IMR-90 (cell line): Measurements from ENCODE around the gene GFPT1.

Experiments
- BHLHE40 ChIP-seq: fragments of 150-350 bp; IDR thresholded peaks from 2 replicates; pipeline ENCODE4 v1.6.1; 2016; ENCODE audit warnings: mild to moderate bottlenecking, low read depth, low read length
- CEBPB ChIP-seq: IDR thresholded peaks from 2 replicates; pipeline ENCODE4 v1.6.1; 2012; ENCODE audit warnings: low read depth, low read length, improper control_type of control experiment
- ELK1 ChIP-seq: fragments of 150-350 bp; IDR thresholded peaks from 2 replicates; pipeline ENCODE4 v1.6.1; 2016; ENCODE audit warnings: low read depth, mild to moderate bottlenecking, low read length, moderate library complexity, borderline replicate concordance
- FOS ChIP-seq: fragments of 150-350 bp; IDR thresholded peaks from 2 replicates; pipeline ENCODE4 v1.6.1; 2016; ENCODE audit warnings: low read depth, low read length
- MAFK ChIP-seq: IDR thresholded peaks from 2 replicates; pipeline ENCODE4 v1.6.1; 2012; ENCODE audit warnings: low read depth, low read length, improper control_type of control experiment
- MAZ ChIP-seq: IDR thresholded peaks from 2 replicates; pipeline ENCODE4 v1.6.1; 2012; ENCODE audit warnings: low read depth, mild to moderate bottlenecking, low read length, improper control_type of control experiment, moderate library complexity, borderline replicate concordance
- MXI1 ChIP-seq: IDR thresholded peaks from 2 replicates; pipeline ENCODE4 v1.6.1; 2012; ENCODE audit warnings: low read depth, mild to moderate bottlenecking, low read length, moderate library complexity, borderline replicate concordance
- POLR2A ChIP-seq: IDR thresholded peaks from 2 replicates; pipeline ENCODE4 v1.6.1; 2012; ENCODE audit warnings: mild to moderate bottlenecking, low read depth, low read length
- RAD21 ChIP-seq: IDR thresholded peaks from 2 replicates; pipeline ENCODE4 v1.6.1; 2012; ENCODE audit warnings: low read length, improper control_type of control experiment
- RFX5 ChIP-seq: IDR thresholded peaks from 2 replicates; pipeline ENCODE4 v1.8.0; 2012; ENCODE audit warnings: low read depth, mild to moderate bottlenecking, low read length, moderate library complexity
- SMC3 ChIP-seq: fragments of 150-350 bp; IDR thresholded peaks from 2 replicates; pipeline ENCODE4 v1.6.1; 2016; ENCODE audit warnings: low read depth, mild to moderate bottlenecking, antibody characterized with exemption, low read length, moderate library complexity
- TF ChIP-seq, protein P1 (sequence below): conservative IDR thresholded peaks from 2 replicates; pipeline ENCODE4 v1.5.1; 2012; ENCODE audit warnings: mild to moderate bottlenecking, low read depth, low read length, improper control_type of control experiment
- TF ChIP-seq, protein P2 (sequence below): fragments of 150-350 bp; IDR thresholded peaks from 2 replicates; pipeline ENCODE4 v1.6.1; 2017; ENCODE audit warnings: mild to moderate bottlenecking, antibody characterized with exemption, low read length, low read depth

- TF ChIP-seq, protein P1, sequence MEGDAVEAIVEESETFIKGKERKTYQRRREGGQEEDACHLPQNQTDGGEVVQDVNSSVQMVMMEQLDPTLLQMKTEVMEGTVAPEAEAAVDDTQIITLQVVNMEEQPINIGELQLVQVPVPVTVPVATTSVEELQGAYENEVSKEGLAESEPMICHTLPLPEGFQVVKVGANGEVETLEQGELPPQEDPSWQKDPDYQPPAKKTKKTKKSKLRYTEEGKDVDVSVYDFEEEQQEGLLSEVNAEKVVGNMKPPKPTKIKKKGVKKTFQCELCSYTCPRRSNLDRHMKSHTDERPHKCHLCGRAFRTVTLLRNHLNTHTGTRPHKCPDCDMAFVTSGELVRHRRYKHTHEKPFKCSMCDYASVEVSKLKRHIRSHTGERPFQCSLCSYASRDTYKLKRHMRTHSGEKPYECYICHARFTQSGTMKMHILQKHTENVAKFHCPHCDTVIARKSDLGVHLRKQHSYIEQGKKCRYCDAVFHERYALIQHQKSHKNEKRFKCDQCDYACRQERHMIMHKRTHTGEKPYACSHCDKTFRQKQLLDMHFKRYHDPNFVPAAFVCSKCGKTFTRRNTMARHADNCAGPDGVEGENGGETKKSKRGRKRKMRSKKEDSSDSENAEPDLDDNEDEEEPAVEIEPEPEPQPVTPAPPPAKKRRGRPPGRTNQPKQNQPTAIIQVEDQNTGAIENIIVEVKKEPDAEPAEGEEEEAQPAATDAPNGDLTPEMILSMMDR = no peak
- TF ChIP-seq MXI1 = no peak
- TF ChIP-seq MAZ = no peak
- no peak for TF ChIP-seq FOS
- TF ChIP-seq POLR2A = no peak
- no peak for TF ChIP-seq SMC3
- TF ChIP-seq RFX5 = no peak
- no peak for TF ChIP-seq CEBPB
- no peak for TF ChIP-seq RAD21
- TF ChIP-seq, protein P2, sequence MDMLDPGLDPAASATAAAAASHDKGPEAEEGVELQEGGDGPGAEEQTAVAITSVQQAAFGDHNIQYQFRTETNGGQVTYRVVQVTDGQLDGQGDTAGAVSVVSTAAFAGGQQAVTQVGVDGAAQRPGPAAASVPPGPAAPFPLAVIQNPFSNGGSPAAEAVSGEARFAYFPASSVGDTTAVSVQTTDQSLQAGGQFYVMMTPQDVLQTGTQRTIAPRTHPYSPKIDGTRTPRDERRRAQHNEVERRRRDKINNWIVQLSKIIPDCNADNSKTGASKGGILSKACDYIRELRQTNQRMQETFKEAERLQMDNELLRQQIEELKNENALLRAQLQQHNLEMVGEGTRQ = no peak
- TF ChIP-seq MAFK = peak; percentile 20; the same call in 1 of the 2 replicates
- TF ChIP-seq ELK1 = no peak
- TF ChIP-seq BHLHE40 = no peak
Observed at GRCh38 chr2:69340101-69340775, 46.8 kb downstream of the GFPT1 start.
